ENCODE results near the gene GRIN2D.

GRCh38 chr19:48443256-48443655 is 49.8 kb downstream of the GRIN2D start:
- no peak for TF ChIP-seq POLR2AphosphoS5 (IDR thresholded peaks at IDR 0.05; ENCODE audit: borderline replicate concordance, low read depth, low read length)
- TF ChIP-seq EZH2 (IDR thresholded peaks at IDR 0.05), result no peak
